ENCODE results near the gene SECISBP2L.

SECISBP2L gene

GRCh38 chr15:48964898-48965297 is 81.3 kb downstream of the SECISBP2L start:
- no peak for DNase-seq (ENCODE audit: low read depth, low spot score)

GRCh38 chr15:48963524-48964113 is 82.6 kb downstream of the SECISBP2L start, which contains the start of gene SHC4:
TSS of gene SHC4 (minus strand) at chr15:48963919. CDS start at chr15:48963015, 904 bp downstream.
- DNase-seq (ENCODE audit: low read depth, low spot score), result no peak

GRCh38 chr15:48962662-48963523 is 83.4 kb downstream of the SECISBP2L start:
- DNase-seq (ENCODE audit: low read depth, low spot score), result no peak

- no peak for DNase-seq (ENCODE audit: low read depth, low spot score)
Observed at GRCh38 chr15:48955967-48956366, 90.3 kb downstream of the SECISBP2L start.

- DNase-seq (ENCODE audit: low read depth, low spot score), result no peak
Observed at GRCh38 chr15:48955370-48955769, 90.9 kb downstream of the SECISBP2L start.

GRCh38 chr15:48954538-48954937 is 91.7 kb downstream of the SECISBP2L start:
- DNase-seq (ENCODE audit: low read depth, low spot score), result no peak

GRCh38 chr15:48946840-48947187 is 99.4 kb downstream of the SECISBP2L start:
- DNase-seq (ENCODE audit: low read depth, low spot score), result no peak

- DNase-seq (ENCODE audit: low read depth, low spot score), result no peak
Observed at GRCh38 chr15:48946074-48946839, 100.0 kb downstream of the SECISBP2L start.

GRCh38 chr15:48945386-48945785 is 100.9 kb downstream of the SECISBP2L start:
- DNase-seq (ENCODE audit: low read depth, low spot score), result no peak

- DNase-seq (ENCODE audit: low read depth, low spot score), result no peak
Observed at GRCh38 chr15:48941904-48942303, 104.3 kb downstream of the SECISBP2L start.

- DNase-seq (ENCODE audit: low read depth, low spot score), result no peak
Observed at GRCh38 chr15:48940508-48940907, 105.7 kb downstream of the SECISBP2L start.

- no peak for DNase-seq (ENCODE audit: low read depth, low spot score)
Observed at GRCh38 chr15:48939648-48940047, 106.6 kb downstream of the SECISBP2L start.
